ENCODE measurements around the gene ATXN1.

The ATXN1 gene

GRCh38 chr6:16452348-16452747 is 308.9 kb downstream of the ATXN1 start:
- TF ChIP-seq CTCF (IDR thresholded peaks at IDR 0.05; ENCODE audit: insufficient read depth, low read length, poor library complexity, severe bottlenecking) = no peak
- DNase-seq (ENCODE audit: extremely low read depth, insufficient read length) = no peak
- no peak overlapping the region for H3K4me3 ChIP-seq (replicated peaks; ENCODE audit: low read depth, low read length)
- no peaks in the 10 kb centered on the region for H3K36me3 ChIP-seq (ENCODE audit: control insufficient read depth, insufficient read depth, low read length)
- H3K27me3 ChIP-seq (replicated peaks; ENCODE audit: control insufficient read depth, insufficient read depth, low read length) = no peaks in the 10 kb centered on the region

- no peak for TF ChIP-seq CTCF (IDR thresholded peaks at IDR 0.05; ENCODE audit: insufficient read depth, low read length, poor library complexity, severe bottlenecking)
Measured at GRCh38 chr6:16450821-16451220, 310.4 kb downstream of the ATXN1 start.

GRCh38 chr6:16450285-16450684 is 311.0 kb downstream of the ATXN1 start:
- Histone ChIP-seq H3K4me3 (replicated peaks; ENCODE audit: low read depth, low read length) (no peak overlapping the region), H3K36me3 (ENCODE audit: control insufficient read depth, insufficient read depth, low read length) (no peaks in the 10 kb centered on the region), H3K27me3 (replicated peaks; ENCODE audit: control insufficient read depth, insufficient read depth, low read length) (no peaks in the 10 kb centered on the region)
- TF ChIP-seq CTCF (IDR thresholded peaks at IDR 0.05; ENCODE audit: insufficient read depth, low read length, poor library complexity, severe bottlenecking) = no peak
- no peak for DNase-seq (ENCODE audit: extremely low read depth, insufficient read length)

More at GRCh38 chr6:16450821-16451220, 310.4 kb downstream of the ATXN1 start:
- no peak for DNase-seq (ENCODE audit: extremely low read depth, insufficient read length)
- no peaks in the 10 kb centered on the region for H3K36me3 ChIP-seq (ENCODE audit: control insufficient read depth, insufficient read depth, low read length)
- no peak overlapping the region for H3K4me3 ChIP-seq (replicated peaks; ENCODE audit: low read depth, low read length)
- no peaks in the 10 kb centered on the region for H3K27me3 ChIP-seq (replicated peaks; ENCODE audit: control insufficient read depth, insufficient read depth, low read length)

- Histone ChIP-seq H3K36me3 (ENCODE audit: control insufficient read depth, insufficient read depth, low read length) (no peaks in the 10 kb centered on the region), H3K4me3 (replicated peaks; ENCODE audit: low read depth, low read length) (no peak overlapping the region), H3K27me3 (replicated peaks; ENCODE audit: control insufficient read depth, insufficient read depth, low read length) (no peaks in the 10 kb centered on the region)
- no peak for DNase-seq (ENCODE audit: extremely low read depth, insufficient read length)
- TF ChIP-seq CTCF (IDR thresholded peaks at IDR 0.05; ENCODE audit: insufficient read depth, low read length, poor library complexity, severe bottlenecking) = no peak
Measured at GRCh38 chr6:16446273-16446672, 315.0 kb downstream of the ATXN1 start.

GRCh38 chr6:16442031-16442430 is 319.2 kb downstream of the ATXN1 start:
- H3K36me3 ChIP-seq (ENCODE audit: control insufficient read depth, insufficient read depth, low read length) = no peaks in the 10 kb centered on the region; the same call in 1 of the 2 replicates
- no peak for TF ChIP-seq CTCF (IDR thresholded peaks at IDR 0.05; ENCODE audit: insufficient read depth, low read length, poor library complexity, severe bottlenecking)
- no peaks in the 10 kb centered on the region for H3K27me3 ChIP-seq (replicated peaks; ENCODE audit: control insufficient read depth, insufficient read depth, low read length)
- DNase-seq (ENCODE audit: extremely low read depth, insufficient read length) = no peak
- no peak overlapping the region for H3K4me3 ChIP-seq (replicated peaks; ENCODE audit: low read depth, low read length)

GRCh38 chr6:16441262-16441661 is 320.0 kb downstream of the ATXN1 start:
- no peak overlapping the region for H3K4me3 ChIP-seq (replicated peaks; ENCODE audit: low read depth, low read length)
- no peaks in the 10 kb centered on the region; the same call in 1 of the 2 replicates for H3K36me3 ChIP-seq (ENCODE audit: control insufficient read depth, insufficient read depth, low read length)
- DNase-seq (ENCODE audit: extremely low read depth, insufficient read length) = no peak
- TF ChIP-seq CTCF (IDR thresholded peaks at IDR 0.05; ENCODE audit: insufficient read depth, low read length, poor library complexity, severe bottlenecking) = no peak
- no peaks in the 10 kb centered on the region for H3K27me3 ChIP-seq (replicated peaks; ENCODE audit: control insufficient read depth, insufficient read depth, low read length)
